Colonic mucosa (tissue), 4 donors: ENCODE measurements around the gene WDR31. TPM values are rescaled to one million over a fixed set of nuclear protein-coding genes. Genes with fewer than 3 reads are reported as not detected.

ENCODE experiments used
- DNase-seq: peaks from one replicate; pipeline ENCODE4 v3.0.0-alpha.2; 2020
- H3K27ac ChIP-seq: fragments of 200-600 bp; one replicate; pipeline ENCODE4 v1.8.0; 2021
- H3K27me3 ChIP-seq: fragments of 200-600 bp; one replicate; pipeline ENCODE4 v1.8.0; 2021
- H3K36me3 ChIP-seq: fragments of 200-600 bp; one replicate; pipeline ENCODE4 v1.8.0; 2021
- H3K4me1 ChIP-seq: fragments of 200-600 bp; one replicate; pipeline ENCODE4 v1.8.0; 2021; ENCODE audit warnings: mild to moderate bottlenecking
- H3K4me3 ChIP-seq: fragments of 200-600 bp; one replicate; pipeline ENCODE4 v1.8.0; 2021
- H3K9ac ChIP-seq, 2 donors: one replicate each; pipeline ENCODE4 v1.7.0; 2013; ENCODE audit warnings: control low read depth in 2 of 2, low read depth in 2 of 2, low read length in 2 of 2
- H3K9me3 ChIP-seq: fragments of 200-600 bp; one replicate; pipeline ENCODE4 v1.8.0; 2021
- CTCF ChIP-seq: fragments of 200-600 bp; IDR thresholded peaks from one replicate; pipeline ENCODE4 v1.8.0; 2022; ENCODE audit warnings: antibody characterized with exemption, mild to moderate bottlenecking
- intact Hi-C: fragments of 100-400 bp; cut with DNase I; formaldehyde crosslinking; loops from one replicate; pipeline ENCODE4 v1.14.1; 2022
- total RNA-seq, 2 donors: library from RNA; stranded (reverse); fragmentation: NEBNext Ultra II Directional in 1 of 2; extraction: Animal tissue kit (Norgen Biotek cat#: 25700) in 1 of 2; gene quantifications; one replicate each; pipeline ENCODE4 v1.2.1, GENCODE V29; 2021
- donor health status: healthy.
- donor health status: DM: no; HTN: no; CAD: no.
- donor health status: DM: no; HTN: no; CAD: no.

WDR31 gene
- total RNA-seq, 2 donors from 2014 or later: 3.0 to 3.5 TPM

DNA sequence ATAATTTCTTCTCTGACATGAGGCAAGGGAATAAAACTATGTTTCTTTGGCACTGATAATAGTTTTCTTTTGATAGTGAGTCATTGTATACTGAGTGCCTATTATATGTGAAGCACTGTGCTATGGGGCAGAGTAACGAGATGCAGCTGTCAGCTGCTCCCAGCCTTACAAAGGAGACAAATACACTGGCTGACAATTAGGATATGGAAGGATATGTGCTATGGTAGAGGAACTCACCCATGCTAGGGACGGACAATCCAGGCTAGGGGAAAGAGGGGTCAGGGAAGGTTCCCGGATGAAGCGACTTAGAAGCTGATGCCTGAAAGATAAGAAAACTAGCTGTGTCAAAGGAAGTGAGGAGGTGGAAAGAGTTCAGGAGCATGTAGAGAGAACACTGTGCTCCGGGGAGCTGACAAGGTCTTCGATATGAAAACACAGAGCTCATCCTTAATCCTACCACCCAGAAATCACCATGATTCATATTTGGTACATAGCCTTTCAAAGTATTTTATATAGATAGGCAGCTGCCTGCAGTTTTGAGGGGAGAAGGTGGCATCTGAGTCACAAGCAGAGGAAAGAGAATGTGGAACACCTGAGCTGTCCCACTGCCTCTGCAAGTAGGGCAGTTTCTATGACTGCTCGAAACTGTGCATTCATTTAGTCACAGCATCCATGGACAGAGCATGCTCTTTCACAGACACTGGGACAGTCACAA is 21.4 kb upstream of the WDR31 start:
- Histone ChIP-seq H3K36me3 (no peaks in the 10 kb centered on the region), H3K9me3 (no peaks in the 10 kb centered on the region), H3K27ac (no peak overlapping the region), H3K4me3 (no peak overlapping the region), H3K4me1 (no peaks in the 10 kb centered on the region), H3K27me3 (no peaks in the 10 kb centered on the region), H3K9ac (no peak overlapping the region)
- intact Hi-C loops: no loop called here
- no peak for DNase-seq
- no peak for TF ChIP-seq CTCF

GRCh38 chr9:113360242-113360842 is 20.3 kb upstream of the WDR31 start:
- Histone ChIP-seq H3K27me3 (no peaks in the 10 kb centered on the region), H3K4me3 (no peak overlapping the region), H3K4me1 (no peaks in the 10 kb centered on the region), H3K9ac (no peak overlapping the region), H3K36me3 (no peaks in the 10 kb centered on the region), H3K27ac (no peak overlapping the region), H3K9me3 (no peaks in the 10 kb centered on the region)
- DNase-seq: no peak
- intact Hi-C loops: no loop called here
- no peak for TF ChIP-seq CTCF

DNA sequence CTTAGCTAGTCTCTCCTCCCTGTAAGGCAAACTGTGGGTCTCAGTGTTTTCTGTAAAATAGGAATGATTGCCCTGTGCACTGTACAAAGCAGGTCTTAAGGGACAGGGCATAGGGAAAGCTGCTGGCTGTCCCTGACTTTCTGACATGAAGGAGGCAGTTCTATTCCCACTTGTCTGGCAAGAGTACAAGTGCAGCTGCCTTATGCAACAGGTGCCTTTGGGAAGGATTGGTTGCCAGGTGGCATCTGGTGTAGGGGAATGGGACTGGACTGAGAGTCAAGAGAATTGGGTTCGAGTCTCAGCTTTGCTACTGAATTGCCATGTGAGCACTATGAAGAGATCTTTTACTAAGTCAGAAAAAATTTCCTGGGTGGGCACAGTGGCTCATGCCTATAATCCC is 19.3 kb upstream of the WDR31 start:
- Histone ChIP-seq H3K27ac (no peak overlapping the region), H3K9me3 (no peaks in the 10 kb centered on the region), H3K4me1 (no peaks in the 10 kb centered on the region), H3K4me3 (no peak overlapping the region), H3K9ac (no peak overlapping the region), H3K36me3 (no peaks in the 10 kb centered on the region), H3K27me3 (no peaks in the 10 kb centered on the region)
- no peak for TF ChIP-seq CTCF
- DNase-seq: no peak
- intact Hi-C loops: no loop called here

GRCh38 chr9:113356686-113357292 is 16.7 kb upstream of the WDR31 start:
- Histone ChIP-seq H3K4me1 (no peaks in the 10 kb centered on the region), H3K27ac (no peak overlapping the region), H3K4me3 (no peak overlapping the region), H3K27me3 (no peaks in the 10 kb centered on the region), H3K36me3 (no peaks in the 10 kb centered on the region), H3K9ac (no peak overlapping the region), H3K9me3 (no peaks in the 10 kb centered on the region)
- no peak for DNase-seq
- intact Hi-C loops: no loop called here
- no peak for TF ChIP-seq CTCF

DNA sequence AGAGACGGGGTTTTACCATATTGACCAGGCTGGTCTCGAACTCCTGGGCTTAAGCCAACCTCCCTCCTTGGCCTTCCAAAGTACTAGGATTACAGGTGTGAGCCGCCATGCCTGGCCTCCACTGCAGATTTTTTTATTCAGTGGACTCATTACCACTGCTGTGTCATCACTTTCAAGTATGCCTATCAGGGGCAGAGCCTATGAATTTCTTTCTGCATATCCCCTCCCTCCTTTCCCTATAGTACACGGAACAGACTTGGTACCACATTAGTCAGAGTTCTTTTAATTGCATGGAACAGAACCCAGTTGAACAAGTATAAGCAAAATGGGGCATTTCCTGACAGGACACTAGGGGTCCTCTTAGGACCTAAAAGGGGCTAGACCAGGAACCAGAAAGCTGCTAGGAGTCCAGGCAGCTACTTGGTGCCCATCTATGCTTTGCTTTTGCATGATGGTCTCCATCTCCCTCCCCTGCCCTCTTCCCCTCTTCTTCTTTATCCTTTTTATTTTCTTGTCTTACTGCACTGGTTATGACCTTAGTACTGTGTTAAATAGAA is 15.0 kb upstream of the WDR31 start:
- H3K27ac ChIP-seq: no peak overlapping the region
- H3K36me3 ChIP-seq: no peaks in the 10 kb centered on the region
- intact Hi-C loops: no loop called here
- peaks cover 4% of the 10 kb centered on the region for H3K4me1 ChIP-seq
- H3K4me3 ChIP-seq: no peak overlapping the region
- TF ChIP-seq CTCF: no peak
- DNase-seq: no peak
- H3K9me3 ChIP-seq: no peaks in the 10 kb centered on the region
- H3K9ac ChIP-seq: no peak overlapping the region
- H3K27me3 ChIP-seq: no peaks in the 10 kb centered on the region
